ENCODE measurements around the gene LMOD2.

Gene LMOD2

GRCh38 chr7:123674399-123675180 lies 18.9 kb downstream of the LMOD2 start:
- no peak for DNase-seq

GRCh38 chr7:123675181-123675473 lies 19.5 kb downstream of the LMOD2 start:
- DNase-seq: no peak

GRCh38 chr7:123677061-123677715 lies 21.5 kb downstream of the LMOD2 start:
- DNase-seq: no peak

GRCh38 chr7:123679614-123680013 lies 23.9 kb downstream of the LMOD2 start:
- no peak for DNase-seq

GRCh38 chr7:123680580-123680979 lies 24.9 kb downstream of the LMOD2 start:
- DNase-seq: no peak

GRCh38 chr7:123681561-123681960 lies 25.9 kb downstream of the LMOD2 start:
- no peak for DNase-seq

- no peak for DNase-seq
Measured at GRCh38 chr7:123682690-123683089, 27.0 kb downstream of the LMOD2 start.

GRCh38 chr7:123687161-123687560 lies 31.5 kb downstream of the LMOD2 start:
- DNase-seq: no peak

- no peak for DNase-seq
Measured at GRCh38 chr7:123687727-123688126, 32.1 kb downstream of the LMOD2 start.

- no peak for DNase-seq
Measured at GRCh38 chr7:123689250-123689649, 33.6 kb downstream of the LMOD2 start.

- no peak for DNase-seq
Measured at GRCh38 chr7:123690550-123690949, 34.9 kb downstream of the LMOD2 start.

- DNase-seq: no peak
Measured at GRCh38 chr7:123692471-123692877, 36.8 kb downstream of the LMOD2 start.

- DNase-seq: no peak
Measured at GRCh38 chr7:123695944-123696677, 40.4 kb downstream of the LMOD2 start.

- no peak for DNase-seq
Measured at GRCh38 chr7:123705211-123705901, 49.7 kb downstream of the LMOD2 start.

- no peak for DNase-seq
Measured at GRCh38 chr7:123709525-123709924, 53.9 kb downstream of the LMOD2 start.

GRCh38 chr7:123710683-123711082 lies 55.0 kb downstream of the LMOD2 start:
- DNase-seq: no peak

- DNase-seq: no peak
Measured at GRCh38 chr7:123711832-123712293, 56.2 kb downstream of the LMOD2 start.

- DNase-seq: no peak
Measured at GRCh38 chr7:123712619-123713018, 57.0 kb downstream of the LMOD2 start.

Data from femur (tissue), 1 donor.